H1 (cell line): Measurements from ENCODE around the gene GLIS2.

Source experiments
- EP300 ChIP-seq, 2 experiments: IDR thresholded peaks; 1 replicate in 1 of 2; 2 replicates in 1 of 2; pipeline ENCODE4 v1.6.1; 2011 to 2012; ENCODE audit warnings: low read depth in 2 of 2, low read length in 2 of 2, mild to moderate bottlenecking in 2 of 2, borderline replicate concordance in 1 of 2, inconsistent platforms in 1 of 2, moderate library complexity in 1 of 2
- MAFK ChIP-seq: IDR thresholded peaks from 2 replicates; pipeline ENCODE4 v1.6.1; 2012; ENCODE audit warnings: low read depth, mild to moderate bottlenecking, improper control_type of control experiment, low read length
- RBBP5 ChIP-seq: IDR thresholded peaks from 2 replicates; pipeline ENCODE4 v1.7.1; 2012; ENCODE audit warnings: low read depth, mild to moderate bottlenecking, inconsistent platforms, low read length, moderate library complexity, borderline replicate concordance

DNA sequence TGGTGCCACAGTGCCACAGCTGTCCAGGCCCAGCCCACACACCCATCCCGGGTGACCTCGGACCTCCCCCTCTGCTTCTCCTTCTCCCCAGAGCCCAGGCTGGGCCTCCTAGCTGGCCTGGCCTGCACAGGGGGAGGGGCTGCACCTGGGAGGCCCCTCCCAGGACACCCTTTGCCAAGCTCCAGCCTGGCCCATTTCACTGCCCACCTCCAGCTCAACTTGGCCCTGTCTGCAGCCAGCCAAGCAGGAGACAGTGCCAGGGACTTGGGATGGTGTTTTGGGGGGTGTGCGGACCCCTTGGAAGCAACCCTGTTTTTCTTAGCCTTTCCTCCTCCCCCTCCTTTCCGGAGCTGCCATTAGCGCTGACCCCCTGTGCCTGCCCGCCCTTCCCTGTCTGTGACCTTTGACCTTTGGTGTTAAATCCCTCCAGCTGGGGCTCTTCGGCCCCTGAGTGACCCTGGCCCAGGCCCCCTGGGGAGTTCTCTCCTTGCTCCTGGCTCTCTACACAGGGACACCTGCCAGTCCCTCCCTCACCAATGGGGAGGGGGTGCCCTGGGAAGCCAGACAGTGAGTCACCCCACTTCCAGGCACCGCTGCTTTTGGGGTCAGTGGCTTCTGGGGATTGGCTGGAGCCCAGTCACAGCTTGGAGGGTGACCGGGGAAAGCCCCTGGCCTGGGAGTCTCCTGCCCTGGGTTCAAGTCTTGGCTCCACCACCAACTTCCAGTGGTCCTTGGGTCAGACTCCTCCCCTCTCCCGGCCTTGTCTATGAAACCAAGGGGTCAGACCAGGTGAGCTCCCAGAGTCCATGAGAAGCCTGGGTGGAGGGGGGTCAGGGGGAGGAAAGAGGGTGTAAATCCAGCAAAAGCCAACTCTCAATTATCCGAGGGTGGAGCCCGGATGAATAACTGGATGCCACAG lies 1.9 kb downstream of the GLIS2 start:
- TF ChIP-seq RBBP5, result no peak
- no peak for TF ChIP-seq MAFK
- no peak for TF ChIP-seq EP300 (IDR thresholded peaks at IDR 0.05; ENCODE audit: borderline replicate concordance in 1 of 2, low read depth in 2 of 2, low read length in 2 of 2)
